Ishikawa (cell line): Measurements from ENCODE around the gene KRTAP10-4.

Experiments used
- CEBPB ChIP-seq: IDR thresholded peaks from 2 replicates; pipeline ENCODE4 v1.6.1; 2012
- CREB1 ChIP-seq: IDR thresholded peaks from 2 replicates; pipeline ENCODE4 v1.6.1; 2012; ENCODE audit warnings: low read depth
- EGR1 ChIP-seq: IDR thresholded peaks from 2 replicates; pipeline ENCODE4 v1.6.1; 2012
- EP300 ChIP-seq: IDR thresholded peaks from 2 replicates; pipeline ENCODE4 v1.6.1; 2012; ENCODE audit warnings: borderline replicate concordance
- FOXM1 ChIP-seq: IDR thresholded peaks from 2 replicates; pipeline ENCODE4 v1.6.1; 2012; ENCODE audit warnings: low read depth, borderline replicate concordance
- NFIC ChIP-seq: IDR thresholded peaks from 2 replicates; pipeline ENCODE4 v1.6.1; 2012
- RAD21 ChIP-seq: IDR thresholded peaks from 2 replicates; pipeline ENCODE4 v1.6.1; 2012; ENCODE audit warnings: low read depth
- REST ChIP-seq: IDR thresholded peaks from 2 replicates; pipeline ENCODE4 v1.6.1; 2012; ENCODE audit warnings: low read depth, mild to moderate bottlenecking
- TAF1 ChIP-seq: IDR thresholded peaks from 2 replicates; pipeline ENCODE4 v1.6.1; 2012; ENCODE audit warnings: low read depth, mild to moderate bottlenecking
- TCF12 ChIP-seq: IDR thresholded peaks from 2 replicates; pipeline ENCODE4 v1.6.1; 2012; ENCODE audit warnings: low read depth
- TEAD4 ChIP-seq: IDR thresholded peaks from 2 replicates; pipeline ENCODE4 v1.6.1; 2012
- USF1 ChIP-seq: IDR thresholded peaks from 2 replicates; pipeline ENCODE4 v1.6.1; 2012
- YY1 ChIP-seq: IDR thresholded peaks from 2 replicates; pipeline ENCODE4 v1.6.1; 2012; ENCODE audit warnings: low read depth
- ZBTB7A ChIP-seq: IDR thresholded peaks from 2 replicates; pipeline ENCODE4 v1.6.1; 2012; ENCODE audit warnings: low read depth
- TF ChIP-seq, protein P1 (sequence below): IDR thresholded peaks from 2 replicates; pipeline ENCODE4 v1.6.1; 2012

The KRTAP10-4 gene

GRCh38 chr21:44580231-44580821 is 6.8 kb downstream of the KRTAP10-4 start, which contains the start of gene KRTAP10-5:
KRTAP10-5 (minus strand) TSS chr21:44580604; CDS start chr21:44580578, 26 bp downstream.
- 0 out of 2 replicates have a peak, but pooled peaks have one; percentile 46 for TF ChIP-seq TCF12
- peak; percentile 39; the same call in 1 of the 2 replicates for TF ChIP-seq NFIC

GRCh38 chr21:44581158-44581557 is 7.6 kb downstream of the KRTAP10-4 start:
- no peak for TF ChIP-seq NFIC
- no peak for TF ChIP-seq REST
- TF ChIP-seq EP300 = no peak
- no peak for TF ChIP-seq RAD21
- TF ChIP-seq TAF1 = no peak
- no peak for TF ChIP-seq TCF12
- no peak for TF ChIP-seq CREB1
- TF ChIP-seq ZBTB7A = no peak
- TF ChIP-seq USF1 = no peak
- TF ChIP-seq, protein P1, sequence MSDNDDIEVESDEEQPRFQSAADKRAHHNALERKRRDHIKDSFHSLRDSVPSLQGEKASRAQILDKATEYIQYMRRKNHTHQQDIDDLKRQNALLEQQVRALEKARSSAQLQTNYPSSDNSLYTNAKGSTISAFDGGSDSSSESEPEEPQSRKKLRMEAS = no peak

DNA sequence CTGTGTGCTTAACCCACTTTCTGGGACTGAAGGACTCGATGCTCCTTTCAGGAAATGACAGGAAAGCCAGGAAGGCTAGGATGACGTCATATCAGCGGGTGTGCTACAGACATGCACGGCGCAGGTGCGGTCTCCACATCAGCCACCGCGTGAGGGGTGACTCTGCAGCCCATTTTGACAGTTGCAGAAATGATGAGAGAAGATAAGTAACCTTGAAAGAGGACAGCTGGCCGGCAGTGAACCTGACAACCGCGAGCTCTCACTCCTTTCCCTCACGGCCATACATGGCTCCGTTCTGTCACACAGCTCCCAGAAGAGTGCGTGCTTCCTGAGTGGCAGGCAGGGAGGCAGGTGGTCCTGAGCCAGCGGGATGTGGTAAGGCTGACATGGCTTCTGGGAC is 8.5 kb downstream of the KRTAP10-4 start:
- TF ChIP-seq EP300 (no peak), FOXM1 (no peak), USF1 (no peak), NFIC (no peak), TAF1 (no peak), ZBTB7A (no peak), CEBPB (no peak), TEAD4 (no peak), CREB1 (no peak), EGR1 (no peak), REST (no peak), RAD21 (no peak), YY1 (no peak), TCF12 (no peak)
- TF ChIP-seq, protein P1 = no peak

GRCh38 chr21:44583089-44583799 is 9.7 kb downstream of the KRTAP10-4 start:
- no peak for TF ChIP-seq ZBTB7A
- no peak for TF ChIP-seq NFIC
- no peak for TF ChIP-seq TEAD4
- no peak for TF ChIP-seq EGR1

DNA sequence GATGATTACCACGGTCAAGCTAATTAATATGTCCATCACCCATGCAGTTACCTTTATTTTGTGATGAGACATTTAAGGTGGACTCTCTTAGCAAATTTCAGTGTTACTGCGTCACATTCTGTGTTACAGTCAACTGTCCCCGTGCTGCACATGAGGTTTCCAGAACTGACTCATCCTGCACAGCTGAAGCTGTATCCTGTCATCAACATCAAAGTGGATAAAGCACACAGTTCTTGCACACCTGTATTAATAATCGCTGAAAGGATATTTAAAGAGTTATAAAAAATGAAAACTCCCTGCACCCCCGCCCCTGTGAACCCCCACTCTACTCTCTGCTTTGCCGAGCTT is 10.2 kb downstream of the KRTAP10-4 start:
- TF ChIP-seq TAF1 = no peak
- TF ChIP-seq USF1 = no peak
- no peak for TF ChIP-seq CEBPB
- no peak for TF ChIP-seq TCF12
- TF ChIP-seq REST = no peak
- no peak for TF ChIP-seq NFIC
- TF ChIP-seq, protein P1 = no peak
- no peak for TF ChIP-seq EP300
- no peak for TF ChIP-seq EGR1
- no peak for TF ChIP-seq TEAD4
- no peak for TF ChIP-seq FOXM1
- TF ChIP-seq RAD21 = no peak
- no peak for TF ChIP-seq CREB1
- no peak for TF ChIP-seq YY1
- TF ChIP-seq ZBTB7A = no peak
